ENCODE results near the gene DDX51. TPM values are rescaled to one million over a fixed set of nuclear protein-coding genes. Genes with fewer than 3 reads are reported as not detected.

DDX51 gene
- total RNA-seq, 1 experiment from 2014 or later = 29.3 TPM

GRCh38 chr12:132154941-132155770 lies 11.0 kb upstream of the DDX51 start:
- BruUV-seq (replicated peaks) = no TSS peak
- intact Hi-C loops (cut with micrococcal nuclease; ENCODE audit: unreplicated experiment) (loop anchor here (10.0 kb wide), 2 partner anchors 60 to 250 kb away; no protein-coding TSS in a partner anchor), in situ Hi-C loops (cut with HindIII; ENCODE audit: low pct_unique_long_range_greater_than_20kb, low sequenced_read_pairs) (no loop called here)
- Histone ChIP-seq H3K27ac (ENCODE audit: low read length) (no peak overlapping the region), H3K36me3 (ENCODE audit: control insufficient read depth, insufficient read depth, low read length) (no peaks in the 10 kb centered on the region), H3K27me3 (ENCODE audit: control insufficient read depth, insufficient read depth, low read length) (no peaks in the 10 kb centered on the region), H3K4me1 (ENCODE audit: control insufficient read depth, insufficient read depth, low read length) (no peaks in the 10 kb centered on the region), H3K9me3 (ENCODE audit: control insufficient read depth, insufficient read depth, low read depth, low read length) (no peaks in the 10 kb centered on the region), H3K4me3 (ENCODE audit: low read depth in 2 of 2, low read length in 2 of 2) (no peak overlapping the region)
- ATAC-seq = no peak
- DNase-seq (ENCODE audit: low read depth, low spot score) = no peak
- POLR2A ChIA-PET = interaction anchor here (0.6 kb wide), 1 partner anchor 8 kb away, joined by 3 read pairs; no protein-coding TSS in a partner anchor
- TF ChIP-seq, protein P1, sequence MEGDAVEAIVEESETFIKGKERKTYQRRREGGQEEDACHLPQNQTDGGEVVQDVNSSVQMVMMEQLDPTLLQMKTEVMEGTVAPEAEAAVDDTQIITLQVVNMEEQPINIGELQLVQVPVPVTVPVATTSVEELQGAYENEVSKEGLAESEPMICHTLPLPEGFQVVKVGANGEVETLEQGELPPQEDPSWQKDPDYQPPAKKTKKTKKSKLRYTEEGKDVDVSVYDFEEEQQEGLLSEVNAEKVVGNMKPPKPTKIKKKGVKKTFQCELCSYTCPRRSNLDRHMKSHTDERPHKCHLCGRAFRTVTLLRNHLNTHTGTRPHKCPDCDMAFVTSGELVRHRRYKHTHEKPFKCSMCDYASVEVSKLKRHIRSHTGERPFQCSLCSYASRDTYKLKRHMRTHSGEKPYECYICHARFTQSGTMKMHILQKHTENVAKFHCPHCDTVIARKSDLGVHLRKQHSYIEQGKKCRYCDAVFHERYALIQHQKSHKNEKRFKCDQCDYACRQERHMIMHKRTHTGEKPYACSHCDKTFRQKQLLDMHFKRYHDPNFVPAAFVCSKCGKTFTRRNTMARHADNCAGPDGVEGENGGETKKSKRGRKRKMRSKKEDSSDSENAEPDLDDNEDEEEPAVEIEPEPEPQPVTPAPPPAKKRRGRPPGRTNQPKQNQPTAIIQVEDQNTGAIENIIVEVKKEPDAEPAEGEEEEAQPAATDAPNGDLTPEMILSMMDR (IDR thresholded peaks at IDR 0.05) = no peak
- TF ChIP-seq POLR2AphosphoS5 (IDR thresholded peaks at IDR 0.05; ENCODE audit: low read depth, low read length) = no peak
- no peak for TF ChIP-seq REST (IDR thresholded peaks at IDR 0.05; ENCODE audit: insufficient read depth in 1 of 2, low read depth in 2 of 2, low read length in 1 of 2)
- TF ChIP-seq TCF7L2 (IDR thresholded peaks at IDR 0.05; ENCODE audit: low read depth, low read length) = no peak
- TF ChIP-seq SIN3A (IDR thresholded peaks at IDR 0.05; ENCODE audit: borderline replicate concordance, insufficient read depth, low read depth, low read length) = no peak
- CTCF ChIA-PET = no interaction called here

- intact Hi-C loops (cut with micrococcal nuclease; ENCODE audit: unreplicated experiment) (loop anchor here (10.0 kb wide), 2 partner anchors 60 to 250 kb away; no protein-coding TSS in a partner anchor), in situ Hi-C loops (cut with HindIII; ENCODE audit: low pct_unique_long_range_greater_than_20kb, low sequenced_read_pairs) (no loop called here)
- Histone ChIP-seq H3K9me3 (ENCODE audit: control insufficient read depth, insufficient read depth, low read depth, low read length) (no peaks in the 10 kb centered on the region), H3K4me1 (ENCODE audit: control insufficient read depth, insufficient read depth, low read length) (no peaks in the 10 kb centered on the region), H3K36me3 (ENCODE audit: control insufficient read depth, insufficient read depth, low read length) (no peaks in the 10 kb centered on the region), H3K4me3 (ENCODE audit: low read depth in 2 of 2, low read length in 2 of 2) (no peak overlapping the region), H3K27ac (ENCODE audit: low read length) (no peak overlapping the region), H3K27me3 (ENCODE audit: control insufficient read depth, insufficient read depth, low read length) (no peaks in the 10 kb centered on the region)
- ATAC-seq (peak; percentile 24; the same call in 1 of the 2 replicates), DNase-seq (ENCODE audit: low read depth, low spot score) (no peak)
- TF ChIP-seq, protein P1 (IDR thresholded peaks at IDR 0.05) = no peak
- TF ChIP-seq TCF7L2 (IDR thresholded peaks at IDR 0.05; ENCODE audit: low read depth, low read length) = no peak
- TF ChIP-seq SIN3A (IDR thresholded peaks at IDR 0.05; ENCODE audit: borderline replicate concordance, insufficient read depth, low read depth, low read length) = no peak
- CTCF ChIA-PET = interaction anchor here (0.8 to 1.3 kb wide), 2 partner anchors 256 to 260 kb away, joined by 3 to 13 read pairs; no protein-coding TSS in a partner anchor
- POLR2A ChIA-PET = no interaction called here
- no TSS peak for BruUV-seq (replicated peaks)
Measured at GRCh38 chr12:132154341-132154761, 10.2 kb upstream of the DDX51 start.

Data from Panc1 (cell line).